ENCODE results near the gene DNAH14. TPM values are rescaled to one million over a fixed set of nuclear protein-coding genes. Genes with fewer than 3 reads are reported as not detected.

Gene DNAH14
- total RNA-seq, 1 donor from 2014 or later: 4.8 TPM

DNA sequence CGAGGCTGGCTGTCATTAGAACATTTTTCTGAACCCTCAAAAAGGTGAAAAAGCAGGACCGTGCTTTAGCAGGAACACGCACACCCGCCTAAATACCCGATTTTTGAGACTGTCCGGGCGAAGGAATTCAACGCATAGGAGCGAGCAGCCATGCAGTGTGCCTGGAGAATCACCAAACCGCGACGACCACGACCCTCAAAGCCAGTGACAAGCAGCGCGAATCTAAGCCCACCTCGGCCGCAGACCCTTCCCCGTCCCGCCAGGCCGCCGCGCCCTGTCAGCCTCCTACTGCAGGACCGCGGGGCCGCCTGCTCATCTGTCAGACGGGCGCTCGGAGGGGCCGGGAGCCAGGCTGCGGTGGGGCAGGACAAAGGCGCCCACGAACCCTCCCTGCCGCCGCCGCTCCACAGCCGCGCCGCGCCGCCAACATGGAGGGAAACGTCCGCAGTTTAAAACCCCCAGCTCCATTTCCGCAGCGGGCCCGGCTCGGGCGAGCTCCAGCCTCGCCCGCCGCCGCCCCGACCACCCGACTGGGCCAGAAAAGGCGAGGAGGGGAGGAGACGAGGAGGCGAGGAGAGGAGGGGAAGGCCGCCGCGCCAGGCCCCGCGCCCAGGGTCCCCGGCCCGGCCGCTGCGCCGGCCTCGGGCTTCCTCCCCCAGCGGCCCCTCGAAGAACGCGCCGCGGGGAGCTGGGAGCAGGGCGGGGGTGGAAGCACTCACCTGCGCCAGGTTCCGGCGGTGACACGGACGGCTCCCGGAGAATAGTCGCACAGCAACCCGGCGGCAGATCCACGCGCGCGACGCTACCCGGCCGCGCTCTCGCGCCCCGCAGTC, 498.0 kb downstream of the DNAH14 start, which contains the start of gene LBR:
Gene LBR, minus strand, starts transcription at position 804 of the 833 bp plus-strand sequence. CDS start 3,963 bp downstream, outside the sequence.
- DNase-seq (ENCODE audit: low read depth in 2 of 2): peak; percentile 41 to 54

DNA sequence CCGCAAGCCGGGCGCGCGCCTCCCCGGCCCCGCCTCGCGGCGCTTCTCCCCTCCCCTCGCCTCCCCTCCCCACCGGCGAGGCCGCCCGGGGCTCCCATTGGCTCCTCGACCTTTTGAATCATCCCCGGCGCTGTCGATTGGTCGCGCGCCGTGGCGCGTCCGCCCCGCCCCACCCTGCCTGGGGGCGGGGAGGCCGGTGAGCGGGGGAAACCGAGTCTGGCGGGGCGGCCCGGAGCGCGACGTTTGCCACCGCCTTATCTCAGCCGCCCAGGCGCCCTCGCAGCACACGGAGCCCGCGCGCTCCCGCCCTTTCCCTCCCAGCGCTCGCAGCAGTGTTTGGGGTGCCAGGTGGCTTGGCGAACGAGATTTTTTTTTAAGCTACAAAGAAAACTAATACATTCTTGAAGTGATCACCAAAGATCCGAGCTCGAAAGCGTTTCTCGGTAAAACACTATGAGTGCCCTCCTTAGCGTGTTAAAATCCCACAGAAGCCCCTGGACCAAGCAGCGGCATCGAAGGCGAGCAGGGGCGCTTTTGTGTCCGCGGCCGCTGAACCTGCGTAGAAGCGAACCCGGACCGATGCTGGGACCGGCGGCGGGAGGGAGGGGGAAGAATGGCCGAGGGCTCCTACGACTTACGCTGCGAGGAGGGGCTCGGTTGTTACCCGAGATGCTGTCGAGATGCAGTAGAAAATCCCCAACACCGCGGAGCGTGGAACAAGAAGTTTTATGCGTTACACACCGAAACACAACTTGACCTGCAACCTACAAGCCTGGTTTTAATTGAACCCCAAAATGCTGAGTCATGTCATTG, 498.8 kb downstream of the DNAH14 start:
- DNase-seq (ENCODE audit: low read depth in 2 of 2): peak; percentile 93 to 97

DNA sequence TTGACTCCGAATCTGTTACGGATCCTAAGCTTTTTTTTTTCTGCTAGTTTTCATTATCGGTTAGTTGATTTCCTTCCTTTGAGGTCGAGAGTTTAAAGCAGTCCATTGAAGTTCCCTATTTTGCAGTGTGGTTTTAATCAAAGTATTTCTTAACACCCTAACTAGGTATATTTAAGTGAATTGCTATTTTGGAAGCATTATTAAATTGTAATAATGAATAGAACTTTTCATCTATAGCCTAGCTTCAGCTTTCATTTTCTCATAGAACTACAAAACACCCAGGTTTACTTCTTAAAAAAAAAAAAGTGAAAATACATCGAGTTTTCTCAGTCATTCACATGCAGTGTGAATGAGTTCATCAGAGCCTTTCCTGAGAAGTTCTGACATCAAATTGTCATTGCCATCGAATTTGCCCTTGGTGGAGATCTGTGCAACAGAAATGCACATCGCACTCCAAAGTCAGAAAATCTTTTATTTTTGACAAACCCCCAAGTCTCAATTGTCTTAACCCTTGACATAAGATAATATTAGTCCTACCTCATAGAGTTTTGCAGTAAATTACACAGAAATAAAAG, 499.5 kb downstream of the DNAH14 start:
- no peak for DNase-seq (ENCODE audit: low read depth in 2 of 2)

DNA sequence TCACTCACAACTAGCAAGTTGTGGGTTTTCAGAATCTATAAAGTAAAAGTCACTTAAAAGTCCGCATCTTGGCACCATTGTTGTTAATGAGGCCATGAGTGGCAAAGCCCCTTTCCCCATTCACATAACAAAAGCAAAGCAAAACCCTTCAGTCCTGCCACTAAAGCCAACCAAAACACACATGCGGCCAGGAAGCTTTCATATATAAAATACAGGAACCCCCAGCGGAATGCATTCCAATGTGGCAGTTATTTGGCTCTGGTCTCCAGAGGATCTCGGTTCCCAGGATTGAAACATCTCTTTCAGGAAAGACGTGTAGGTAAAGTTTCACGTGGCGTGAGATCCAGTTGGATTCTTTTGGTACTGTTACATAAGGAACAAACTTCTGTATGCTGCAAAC, 500.8 kb downstream of the DNAH14 start:
- DNase-seq (ENCODE audit: low read depth in 2 of 2): peak; percentile 12 to 92

DNA sequence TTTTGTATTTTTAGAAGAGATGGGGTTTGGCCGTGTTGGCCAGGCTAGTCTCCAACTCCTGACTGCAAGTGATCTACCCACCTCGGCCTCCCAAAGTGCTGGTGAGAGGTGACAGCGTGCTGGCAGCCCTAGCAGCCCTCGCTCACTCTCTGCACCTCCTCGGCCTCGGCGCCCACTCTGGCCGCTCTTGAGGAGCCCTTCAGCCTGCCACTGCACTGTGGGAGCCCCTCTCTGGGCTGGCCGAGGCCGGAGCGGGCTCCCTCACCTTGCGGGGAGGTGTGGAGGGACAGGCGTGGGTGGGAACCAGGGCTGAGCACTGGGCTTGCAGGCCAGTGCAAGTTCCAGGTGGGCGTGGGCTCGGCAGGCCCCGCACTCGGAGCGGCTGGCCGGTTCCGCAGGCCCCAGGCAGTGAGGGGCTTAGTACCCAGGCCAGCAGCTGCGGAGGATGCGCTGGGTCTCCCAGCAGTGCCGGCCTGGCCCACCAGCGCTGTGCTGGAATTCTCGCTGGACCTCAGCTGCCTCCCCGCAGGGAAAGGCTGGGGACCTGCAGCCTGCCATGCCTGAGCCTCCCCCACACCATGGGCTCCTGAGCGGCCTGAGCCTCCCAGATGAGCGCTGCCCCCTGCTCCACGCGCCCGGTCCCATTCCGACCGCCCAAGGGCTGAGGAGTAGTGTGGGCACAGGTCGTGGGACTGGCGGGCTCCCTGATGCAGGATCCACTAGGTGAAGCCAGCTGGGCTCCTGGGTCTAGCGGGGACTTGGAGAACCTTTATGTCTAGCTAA, 501.8 kb downstream of the DNAH14 start:
- no peak for DNase-seq (ENCODE audit: low read depth in 2 of 2)

DNA sequence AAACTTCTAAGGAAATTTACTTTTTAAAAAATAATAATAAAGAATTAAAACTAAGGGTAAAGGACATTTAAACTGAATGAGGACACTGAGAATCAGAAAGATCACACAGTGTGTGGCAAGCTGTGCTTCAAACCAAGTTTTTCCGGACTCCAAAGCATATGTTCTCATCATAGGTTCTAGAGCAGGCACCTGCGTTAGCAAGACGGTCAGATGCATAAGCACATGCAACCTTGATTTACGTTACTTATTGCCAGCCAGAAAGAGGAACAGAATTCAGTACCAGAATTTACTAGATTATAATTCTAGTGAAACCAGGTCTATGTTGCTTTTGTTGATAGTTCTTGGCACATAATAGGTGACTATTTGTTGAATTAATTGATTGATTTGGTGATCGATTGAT, 504.6 kb downstream of the DNAH14 start:
- DNase-seq (ENCODE audit: low read depth in 2 of 2): no peak

DNA sequence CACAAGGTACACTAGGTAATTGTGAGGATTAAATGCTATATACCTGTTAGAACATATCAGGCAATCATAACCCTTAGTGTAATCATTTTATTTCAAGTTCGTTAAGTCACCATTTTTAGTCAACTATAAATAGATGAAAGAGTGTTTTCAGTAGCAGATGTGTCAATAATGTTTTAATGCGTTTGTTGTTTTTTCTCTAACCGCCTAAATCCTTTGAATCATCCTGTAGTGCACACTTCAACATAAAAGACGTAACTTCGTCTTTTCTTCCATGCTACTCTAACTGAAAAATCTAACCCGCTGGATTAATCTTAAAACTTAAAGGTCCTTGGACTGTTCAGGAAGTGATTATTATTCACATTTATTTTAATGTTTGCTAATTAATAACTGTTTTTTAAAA, 505.6 kb downstream of the DNAH14 start:
- DNase-seq (ENCODE audit: low read depth in 2 of 2): no peak

DNA sequence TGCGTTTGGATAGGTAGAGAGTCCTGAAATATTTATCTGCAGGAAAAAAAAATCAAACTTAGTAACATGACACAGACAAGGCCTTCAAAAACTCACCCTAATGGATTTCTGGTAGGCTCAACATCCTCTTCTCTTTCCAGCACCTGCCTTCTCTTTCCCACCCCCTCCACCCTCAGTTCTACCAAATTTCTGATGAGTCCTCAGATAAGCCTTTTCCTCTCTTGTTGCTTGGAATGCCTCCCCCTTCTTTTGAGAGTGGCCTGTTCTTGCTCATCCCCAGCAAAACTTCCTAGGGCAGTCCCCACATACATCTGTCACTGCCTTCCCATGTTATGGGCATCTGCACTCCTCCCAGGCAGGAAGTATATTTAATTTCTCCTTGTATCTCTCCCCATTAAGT, 506.0 kb downstream of the DNAH14 start:
- DNase-seq (ENCODE audit: low read depth in 2 of 2): no peak

DNA sequence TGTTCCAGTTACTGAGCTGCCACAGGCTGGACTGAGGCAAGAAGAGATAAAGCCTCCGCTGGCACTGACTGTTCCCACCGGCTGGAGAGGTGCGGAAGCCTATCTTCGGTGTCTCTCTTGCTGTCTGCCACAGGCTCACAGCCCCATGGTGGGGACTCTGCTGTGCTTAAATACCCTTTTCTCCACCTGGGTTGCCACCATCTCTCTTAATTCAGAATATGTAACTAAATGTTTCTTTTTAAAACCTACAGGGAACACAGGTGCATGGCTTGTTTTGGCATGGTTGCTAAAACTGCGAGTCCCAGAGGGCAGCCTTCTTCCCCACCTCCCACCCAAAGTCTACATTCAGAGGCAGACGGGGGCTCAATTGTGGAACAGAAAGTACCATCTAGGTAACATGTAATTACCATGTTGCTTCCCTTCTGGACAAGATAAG, 506.5 kb downstream of the DNAH14 start:
- no peak for DNase-seq (ENCODE audit: low read depth in 2 of 2)

DNA sequence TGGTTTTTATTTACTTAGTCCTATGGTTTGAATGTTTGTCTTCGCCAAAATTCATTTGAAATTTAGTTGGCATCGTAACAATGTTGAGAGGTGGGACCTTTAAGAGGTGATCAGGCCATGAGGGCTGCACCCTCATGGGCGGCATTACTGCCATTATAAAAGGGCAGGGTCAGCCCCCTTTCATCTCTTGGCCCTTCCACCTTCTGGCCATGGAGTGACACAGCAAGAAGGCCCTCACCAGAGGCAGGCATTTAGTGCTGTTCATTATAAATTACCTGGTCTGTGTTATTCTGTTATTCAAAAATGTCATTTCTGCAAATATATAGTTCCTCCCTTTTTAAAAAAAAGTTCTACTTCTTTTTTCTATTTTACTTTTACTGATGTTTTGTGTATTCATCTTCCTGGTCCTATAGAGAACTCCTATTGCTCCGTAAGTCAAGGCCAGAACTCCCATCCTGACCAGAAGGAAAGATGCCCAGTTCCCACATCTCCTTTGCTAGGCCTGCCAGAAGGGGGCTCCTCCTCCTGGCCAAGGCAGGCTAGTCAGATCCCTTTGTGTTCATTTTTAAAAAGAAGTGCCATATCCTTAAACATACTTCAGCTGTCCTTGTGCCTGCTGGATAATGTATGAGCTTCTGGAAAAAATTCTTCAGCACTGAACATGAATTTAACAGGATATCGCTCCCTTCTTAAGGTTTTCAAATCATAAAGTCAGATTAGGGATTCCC, 508.4 kb downstream of the DNAH14 start:
- peak in 1 of 2 donors; percentile 63 for DNase-seq (ENCODE audit: low read depth in 2 of 2)

DNA sequence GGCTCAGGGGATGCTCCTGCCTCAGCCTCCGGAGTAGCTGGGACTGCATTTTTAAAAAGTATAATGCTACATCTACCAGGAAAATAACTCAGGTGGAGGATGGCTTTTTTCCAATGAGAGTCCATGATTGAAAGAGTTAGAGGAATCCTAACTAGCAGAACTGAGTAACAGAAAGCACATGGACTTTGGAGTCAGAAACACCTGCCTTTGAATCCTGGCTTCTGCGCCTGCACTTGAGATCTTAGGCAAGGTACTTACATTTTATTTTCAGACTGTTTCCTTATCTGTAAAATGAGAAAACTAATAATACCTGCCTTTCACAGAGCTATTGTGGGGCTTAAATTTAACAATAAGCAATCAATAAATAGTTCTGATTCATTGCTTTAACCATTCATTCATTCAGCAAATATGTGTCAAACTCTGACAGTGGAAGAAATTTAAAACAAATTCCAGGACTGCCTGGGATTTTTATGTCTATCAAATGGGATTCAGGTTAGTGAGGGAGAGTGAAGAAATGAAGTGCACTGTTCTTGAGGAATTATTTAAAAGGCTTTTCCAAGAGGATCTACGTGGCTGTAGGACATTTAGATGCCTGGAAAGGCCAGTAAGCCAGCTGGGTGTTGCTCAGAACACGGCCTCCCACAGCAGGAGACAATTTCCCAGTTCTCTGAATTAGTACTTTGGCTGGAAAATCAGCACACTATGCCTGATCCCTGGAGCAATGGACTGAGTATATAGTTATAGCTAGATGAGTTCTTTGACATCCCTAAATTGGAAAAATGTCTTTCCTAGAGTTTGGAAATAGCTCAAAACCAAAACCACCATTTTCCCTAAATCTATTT, 511.1 kb downstream of the DNAH14 start:
- DNase-seq (ENCODE audit: low read depth in 2 of 2): no peak

DNA sequence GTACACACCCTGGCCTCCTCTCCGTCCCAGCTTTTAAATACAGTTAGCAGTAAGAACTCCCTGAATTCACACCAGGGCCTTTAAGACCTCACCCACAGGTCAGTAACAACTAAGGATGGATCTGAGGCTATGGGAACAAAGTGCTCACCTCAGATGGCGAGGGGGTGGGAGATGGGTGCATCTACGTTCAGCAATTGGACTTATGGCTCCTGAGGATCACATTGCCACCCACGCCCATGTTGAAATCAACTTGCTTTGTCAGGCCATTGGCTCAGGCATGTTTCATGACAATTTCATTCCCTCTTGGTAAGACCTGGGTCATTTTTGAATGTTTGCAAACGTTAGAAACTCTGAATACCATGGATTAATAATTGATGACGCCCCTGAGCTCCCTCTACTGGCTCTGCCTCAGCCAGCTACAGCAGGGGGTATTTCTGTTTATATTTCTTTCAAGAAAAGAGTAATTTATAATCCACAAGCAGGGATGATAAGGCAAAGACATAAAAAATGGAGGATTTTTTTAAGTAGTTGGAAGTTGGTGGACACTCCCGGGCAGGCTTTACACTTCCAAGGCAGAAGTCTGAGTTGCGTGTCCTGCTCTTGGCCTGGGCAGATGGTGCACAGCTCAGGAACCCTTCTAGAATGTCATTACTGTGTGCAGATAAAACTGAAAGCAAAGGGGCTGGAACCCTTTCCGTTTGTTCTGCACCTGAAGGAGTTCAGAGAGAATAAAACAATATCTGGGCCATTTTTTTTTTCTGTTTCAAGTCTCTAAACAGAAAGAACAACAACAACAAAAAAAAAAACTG, 512.0 kb downstream of the DNAH14 start:
- DNase-seq (ENCODE audit: low read depth in 2 of 2): peak in 1 of 2 donors; percentile 39

DNA sequence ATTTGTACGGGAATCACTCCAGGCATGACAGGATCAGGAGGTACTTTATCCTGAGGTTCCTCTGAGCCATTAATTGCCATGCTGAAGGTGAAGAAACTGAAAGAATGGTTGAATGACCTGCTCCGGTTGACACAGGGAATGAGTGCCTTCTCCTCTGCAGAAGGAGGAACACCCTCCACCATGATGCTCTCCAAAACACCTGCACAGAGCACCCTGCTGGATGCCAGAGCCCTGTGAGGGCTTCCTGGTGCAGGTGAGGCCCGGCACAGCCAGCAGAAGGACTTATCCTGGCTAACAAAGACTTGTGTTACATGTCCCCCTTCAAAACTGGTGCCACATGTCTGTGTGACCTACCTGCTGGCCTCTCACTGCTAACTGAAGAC, 512.6 kb downstream of the DNAH14 start:
- DNase-seq (ENCODE audit: low read depth in 2 of 2): no peak

DNA sequence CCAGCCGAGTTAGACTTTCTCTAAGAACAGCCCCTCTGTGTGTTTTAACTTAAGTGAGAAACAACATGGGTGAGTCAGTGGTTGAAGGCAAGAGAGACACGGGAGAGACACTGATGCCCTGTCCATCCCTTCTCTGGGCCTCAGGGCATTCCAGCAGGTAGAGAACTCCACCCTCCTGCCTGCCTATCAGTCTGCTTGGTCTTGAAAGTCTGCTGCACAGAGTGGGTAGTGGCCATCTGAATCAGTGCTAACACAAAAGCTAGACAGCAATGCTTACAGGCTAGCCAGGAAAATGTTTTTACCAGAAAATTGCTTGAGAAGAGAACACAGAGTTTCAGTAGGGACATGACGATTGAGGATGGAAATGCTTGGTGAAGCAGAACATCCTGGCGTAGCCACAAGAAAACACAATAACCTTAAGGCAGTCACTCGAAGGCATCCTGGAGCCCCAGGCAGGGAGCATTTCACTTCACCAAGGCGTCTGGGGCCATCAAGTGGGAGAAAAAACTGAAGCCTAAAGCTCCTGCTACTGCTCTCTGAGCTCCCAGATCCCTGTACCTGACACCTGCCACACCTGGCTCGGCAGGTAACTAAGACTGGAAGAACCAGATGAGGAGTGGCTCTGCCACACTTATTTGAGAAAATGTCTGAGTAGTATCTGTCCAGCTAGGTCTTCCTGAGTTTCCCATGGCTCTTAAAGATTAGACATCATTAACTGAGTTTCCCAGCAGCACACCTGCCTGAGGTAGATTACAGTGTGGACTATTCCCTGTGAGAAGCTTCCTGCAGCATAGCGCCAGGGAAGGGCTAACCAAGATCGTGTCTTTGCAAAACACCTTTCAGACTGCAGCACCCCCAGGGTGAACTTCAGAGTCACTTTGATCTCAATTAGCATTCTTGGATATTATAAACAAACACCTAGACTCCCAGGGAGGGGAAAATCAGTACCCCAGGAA, 516.4 kb downstream of the DNAH14 start:
- peak; percentile 42 to 55 for DNase-seq (ENCODE audit: low read depth in 2 of 2)

DNA sequence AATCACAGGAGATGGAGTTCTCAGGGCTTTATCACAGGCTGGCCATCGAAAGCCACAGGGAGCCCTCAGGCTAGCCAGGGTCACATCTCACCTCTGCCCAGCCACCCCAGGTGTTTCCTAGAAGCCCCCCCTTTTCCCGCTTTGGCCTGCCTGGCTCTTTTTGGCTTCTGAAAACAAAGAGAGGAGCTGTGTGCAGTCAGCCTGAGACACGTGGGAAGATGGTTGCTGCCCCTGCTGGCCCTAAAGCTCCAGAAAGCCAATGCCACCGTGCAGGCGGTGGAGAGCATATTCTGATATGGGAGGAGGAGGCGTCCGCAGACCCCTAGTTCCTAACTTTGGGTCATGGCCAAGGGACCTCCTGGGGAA, 517.1 kb downstream of the DNAH14 start:
- DNase-seq (ENCODE audit: low read depth in 2 of 2): peak in 1 of 2 donors; percentile 36

DNA sequence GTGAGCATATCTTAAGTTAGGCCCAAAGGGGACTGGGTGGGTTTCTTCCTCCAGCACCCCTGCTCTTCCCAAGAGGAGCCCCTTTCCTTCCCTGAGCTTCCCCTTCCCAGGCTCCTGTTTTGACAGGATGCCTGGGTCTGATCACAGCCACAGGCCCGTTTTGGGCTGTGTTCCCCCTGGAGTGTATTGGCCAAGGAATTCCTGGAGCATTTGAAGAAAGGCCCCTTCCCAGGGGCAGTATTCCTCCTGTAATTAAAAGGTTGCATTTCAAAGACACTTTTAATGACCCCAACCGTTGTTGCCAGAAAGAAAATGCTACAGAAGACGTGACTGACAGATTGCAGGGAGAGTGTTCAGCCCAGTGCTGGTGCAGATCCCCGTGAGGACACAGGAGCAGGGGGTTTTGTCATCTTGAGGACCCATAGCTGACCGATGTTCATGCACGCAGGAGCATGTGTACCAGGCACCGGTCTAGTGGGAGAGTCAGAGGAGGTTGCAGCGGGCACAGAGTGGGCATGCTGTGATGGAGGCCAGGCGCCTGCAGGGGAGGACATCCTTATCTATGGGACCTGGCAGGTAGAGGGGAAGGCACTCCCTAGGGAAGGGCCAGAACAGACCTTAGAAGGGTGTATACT, 517.6 kb downstream of the DNAH14 start:
- no peak for DNase-seq (ENCODE audit: low read depth in 2 of 2)

DNA sequence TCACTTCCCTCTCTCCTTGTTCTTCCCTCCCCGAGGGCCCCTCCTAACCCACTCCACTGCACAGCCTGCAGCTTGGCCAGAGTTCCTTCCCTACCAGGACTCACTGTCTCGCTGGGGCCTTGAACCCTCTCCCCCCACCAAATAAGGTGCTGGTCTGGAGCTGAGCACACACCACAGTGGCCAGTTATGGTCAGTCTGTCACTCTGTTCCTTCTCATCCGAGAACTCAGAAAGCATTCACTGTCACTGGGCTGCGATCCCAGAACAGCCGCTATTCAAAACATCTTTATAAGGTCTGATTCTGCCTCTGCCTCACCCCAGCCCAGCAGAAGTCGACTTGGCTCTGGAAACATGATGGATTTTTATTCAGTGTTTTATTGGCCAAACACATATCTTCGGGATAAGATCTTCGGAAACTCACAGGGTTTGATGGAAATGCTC, 518.2 kb downstream of the DNAH14 start:
- DNase-seq (ENCODE audit: low read depth in 2 of 2): no peak

Data from lung microvascular endothelial cell (primary cell).